ENCODE results near the gene NTF3.

GRCh38 chr12:5455045-5455444 lies 23.1 kb downstream of the NTF3 start:
- TF ChIP-seq POLR2A (IDR thresholded peaks at IDR 0.05), result no peak
- TF ChIP-seq CTCF (IDR thresholded peaks at IDR 0.05), result no peak

Measured in right lobe of liver (tissue), 4 donors.